ENCODE data around the gene RASSF8. TPM values are rescaled to one million over a fixed set of nuclear protein-coding genes. Genes with fewer than 3 reads are reported as not detected.

RASSF8 gene
- total RNA-seq: 10.1 and 12.9 TPM in 2 replicates

GRCh38 chr12:25958428-25959070 is at the start of gene RASSF8:
Gene RASSF8 (plus strand): TSS chr12:25958682. CDS start chr12:26055344, 96,662 bp downstream.

GRCh38 chr12:26124446-26125399 is 166.2 kb downstream of the RASSF8 start, which contains the start of gene BHLHE41:
Gene BHLHE41 (minus strand): TSS chr12:26125037. CDS start chr12:26124779, 258 bp downstream.

Other genes with a start within 250 kb of the RASSF8 start
- 0.45 and 0.84 TPM in 2 replicates for gene BHLHE41, start 166.4 kb downstream of the RASSF8 start, total RNA-seq
- gene SSPN, start 236.9 kb downstream of the RASSF8 start, total RNA-seq: 4.2 and 5.4 TPM in 2 replicates

All from bronchus fibroblast of lung (primary cell).